Natural killer cell (primary cell): ENCODE measurements around the gene CENPC. TPM values are rescaled to one million over a fixed set of nuclear protein-coding genes. Genes with fewer than 3 reads are reported as not detected.

Experiments used
- ATAC-seq, 3 donors: fragments of 150-1000 bp in 2 of 3; fragments of 200-7000 bp in 1 of 3; cut with Tn5 transposase; 1 replicate in 1 of 3; 2 replicates in 2 of 3; pipeline ENCODE4 v1.10.0; 2021; ENCODE audit warnings: mild to moderate bottlenecking in 2 of 3, moderate library complexity in 2 of 3
- DNase-seq, 2 donors: peaks; one replicate each; pipeline versions ENCODE4 v3.0.0 to v3.0.0-alpha.2; 2013 to 2021; ENCODE audit warnings: mixed read lengths in 1 of 2
- H3K27ac ChIP-seq: one replicate; pipeline ENCODE4 v1.5.1; 2013; ENCODE audit warnings: mild to moderate bottlenecking, low read length
- H3K27me3 ChIP-seq: one replicate; pipeline ENCODE4 v1.6.1; 2013; ENCODE audit warnings: low read length; ENCODE audit not compliant: control insufficient read depth, insufficient read depth
- H3K36me3 ChIP-seq: one replicate; pipeline ENCODE4 v1.6.1; 2013; ENCODE audit warnings: low read length; ENCODE audit not compliant: control insufficient read depth, insufficient read depth
- H3K4me1 ChIP-seq: one replicate; pipeline ENCODE4 v1.6.1; 2013; ENCODE audit warnings: low read length; ENCODE audit not compliant: control insufficient read depth, insufficient read depth
- H3K4me3 ChIP-seq: one replicate; pipeline ENCODE4 v1.5.1; 2013; ENCODE audit warnings: low read length
- H3K9me3 ChIP-seq: one replicate; pipeline ENCODE4 v1.6.1; 2013; ENCODE audit warnings: low read length; ENCODE audit not compliant: control insufficient read depth, insufficient read depth
- H3K27ac Mint-ChIP-seq, 2 donors: one replicate each; pipeline ENCODE4 v1.8.0; 2022; ENCODE audit warnings: mild to moderate bottlenecking in 2 of 2, mixed read lengths in 2 of 2, moderate library complexity in 1 of 2
- H3K27me3 Mint-ChIP-seq, 2 donors: one replicate each; pipeline ENCODE4 v1.8.0; 2022; ENCODE audit warnings: low read depth in 2 of 2, mixed read lengths in 2 of 2
- H3K36me3 Mint-ChIP-seq: one replicate; pipeline ENCODE4 v1.8.0; 2022; ENCODE audit warnings: mixed read lengths
- H3K4me1 Mint-ChIP-seq, 2 donors: one replicate each; pipeline ENCODE4 v1.8.0; 2022; ENCODE audit warnings: mixed read lengths in 2 of 2
- H3K4me3 Mint-ChIP-seq: one replicate; pipeline ENCODE4 v1.8.0; 2022; ENCODE audit warnings: mild to moderate bottlenecking, moderate library complexity, mixed read lengths
- H3K9me3 Mint-ChIP-seq, 2 donors: one replicate each; pipeline ENCODE4 v1.8.0; 2022; ENCODE audit warnings: mixed read lengths in 2 of 2
- WGBS: methylation state at CpG from one replicate; pipeline ENCODE4 v1.1.7; 2013; ENCODE audit warnings: missing lambda C conversion rate; ENCODE audit not compliant: insufficient coverage; 5-methylcytosine and 5-hydroxymethylcytosine counted together
- intact Hi-C: fragments of 100-400 bp; cut with micrococcal nuclease; formaldehyde crosslinking; loops from one replicate; pipeline ENCODE4 v1.14.2; 2022
- total RNA-seq, 4 donors: library from RNA; stranded (reverse); fragments of 120-200 nt in 1 of 4; gene quantifications; one replicate each; pipeline versions ENCODE4 v1.2.3 to v1.2.4, GENCODE V29; 2013 to 2022
- TF ChIP-seq, protein P1 (sequence below): fragments of 200-600 bp; IDR thresholded peaks from one replicate; pipeline ENCODE4 v1.8.0; 2022; ENCODE audit warnings: antibody characterized with exemption

CENPC gene
- total RNA-seq, 3 donors from 2014 or later (not counting 1 experiment from before 2014, with no cell fraction given), result 78.6 to 93.6 (median 91.1) TPM

DNA sequence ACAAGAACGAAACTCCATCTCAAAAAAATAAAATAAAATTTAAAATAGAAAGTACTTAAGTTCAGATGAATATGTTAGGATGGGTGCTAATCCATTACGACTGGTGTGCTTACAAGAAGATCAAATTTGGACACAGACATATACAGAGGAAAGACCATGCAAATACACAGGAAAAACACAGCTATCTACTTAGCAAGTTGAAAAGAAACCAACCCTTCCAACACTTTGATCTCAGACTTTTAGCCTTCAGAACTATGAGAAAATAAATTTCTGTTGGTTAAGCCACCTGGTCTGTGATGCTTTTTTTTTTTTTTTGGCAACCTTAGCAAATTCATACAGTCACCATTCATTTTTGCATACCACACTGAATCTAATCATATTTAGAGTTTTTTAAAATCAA is 116.5 kb downstream of the CENPC start:
- WGBS, result 90% methylated on average over 2 of the region's 2 CpGs
- TF ChIP-seq, protein P1, sequence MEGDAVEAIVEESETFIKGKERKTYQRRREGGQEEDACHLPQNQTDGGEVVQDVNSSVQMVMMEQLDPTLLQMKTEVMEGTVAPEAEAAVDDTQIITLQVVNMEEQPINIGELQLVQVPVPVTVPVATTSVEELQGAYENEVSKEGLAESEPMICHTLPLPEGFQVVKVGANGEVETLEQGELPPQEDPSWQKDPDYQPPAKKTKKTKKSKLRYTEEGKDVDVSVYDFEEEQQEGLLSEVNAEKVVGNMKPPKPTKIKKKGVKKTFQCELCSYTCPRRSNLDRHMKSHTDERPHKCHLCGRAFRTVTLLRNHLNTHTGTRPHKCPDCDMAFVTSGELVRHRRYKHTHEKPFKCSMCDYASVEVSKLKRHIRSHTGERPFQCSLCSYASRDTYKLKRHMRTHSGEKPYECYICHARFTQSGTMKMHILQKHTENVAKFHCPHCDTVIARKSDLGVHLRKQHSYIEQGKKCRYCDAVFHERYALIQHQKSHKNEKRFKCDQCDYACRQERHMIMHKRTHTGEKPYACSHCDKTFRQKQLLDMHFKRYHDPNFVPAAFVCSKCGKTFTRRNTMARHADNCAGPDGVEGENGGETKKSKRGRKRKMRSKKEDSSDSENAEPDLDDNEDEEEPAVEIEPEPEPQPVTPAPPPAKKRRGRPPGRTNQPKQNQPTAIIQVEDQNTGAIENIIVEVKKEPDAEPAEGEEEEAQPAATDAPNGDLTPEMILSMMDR, result no peak
- no peak overlapping the region for H3K4me3 ChIP-seq
- Mint-ChIP-seq H3K4me1 (no peaks in the 10 kb centered on the region), H3K4me3 (no peak overlapping the region), H3K27me3 (no peaks in the 10 kb centered on the region), H3K27ac (no peak overlapping the region), H3K9me3 (peaks cover 2 to 7% of the 10 kb centered on the region in 2 donors), H3K36me3 (peaks cover 12% of the 10 kb centered on the region)
- H3K9me3 ChIP-seq, result no peaks in the 10 kb centered on the region
- no peak for ATAC-seq
- peaks cover 8% of the 10 kb centered on the region for H3K36me3 ChIP-seq
- intact Hi-C loops, result no loop called here
- no peak overlapping the region for H3K27ac ChIP-seq
- H3K27me3 ChIP-seq, result no peaks in the 10 kb centered on the region
- no peaks in the 10 kb centered on the region for H3K4me1 ChIP-seq
- DNase-seq, result no peak

Other genes starting within 250 kb of the CENPC start
- gene STAP1, start 13.2 kb upstream of the CENPC start, total RNA-seq, result 10 to 100 TPM; 11.3 to 11.4 (median 11.4) TPM
- 10 to 100 TPM; 54.3 to 77.7 (median 55.3) TPM for gene UBA6, start 155.7 kb upstream of the CENPC start, total RNA-seq
- not detected for gene GNRHR, start 208.9 kb upstream of the CENPC start, total RNA-seq